Mammary epithelial cell (primary cell): Measurements from ENCODE around the gene STX18.

Experiments
- EZH2 ChIP-seq: IDR thresholded peaks from 2 replicates; pipeline ENCODE4 v1.6.1; 2012; ENCODE audit warnings: low read length, inconsistent platforms, borderline replicate concordance
- TF ChIP-seq, protein P1 (sequence below), 2 donors: IDR thresholded peaks in 1 of 2; conservative IDR thresholded peaks in 1 of 2; 2 replicates each; pipeline ENCODE4 v1.5.1; 2011 to 2012; ENCODE audit warnings: inconsistent platforms in 2 of 2, low read length in 2 of 2, mild to moderate bottlenecking in 2 of 2, control low read depth in 1 of 2, low read depth in 1 of 2; ENCODE audit not compliant: insufficient read depth in 1 of 2; ENCODE audit errors: extremely low read depth in 1 of 2

DNA sequence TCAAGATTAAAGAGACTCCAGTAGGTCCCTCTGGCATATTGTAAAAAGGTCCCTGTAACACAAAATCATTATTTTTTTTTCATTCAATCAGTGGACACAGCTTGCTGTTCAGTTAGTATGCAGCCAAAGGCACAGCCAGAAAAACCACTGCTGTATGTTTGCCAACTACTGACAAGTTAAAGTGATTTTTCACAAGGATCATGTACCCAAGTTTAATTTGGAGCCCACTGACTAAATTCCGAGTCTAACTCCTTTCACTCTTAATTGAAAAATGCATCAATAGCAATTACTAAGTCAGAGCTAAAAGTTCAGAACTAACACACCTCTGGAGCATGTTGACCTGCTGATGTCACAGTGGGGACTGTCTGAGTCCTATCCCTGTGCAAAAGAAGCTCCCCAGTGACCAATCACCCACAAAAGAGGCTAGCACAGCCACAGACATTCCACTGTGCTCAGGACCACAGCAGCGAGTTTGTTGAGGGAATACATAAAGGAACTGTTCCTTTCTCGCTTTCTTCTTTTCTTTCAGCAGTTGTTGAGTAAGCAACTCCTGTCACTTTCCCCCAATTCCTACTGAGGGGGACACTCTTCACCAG is 60.4 kb downstream of the STX18 start:
- no peak for TF ChIP-seq EZH2
- TF ChIP-seq, protein P1, sequence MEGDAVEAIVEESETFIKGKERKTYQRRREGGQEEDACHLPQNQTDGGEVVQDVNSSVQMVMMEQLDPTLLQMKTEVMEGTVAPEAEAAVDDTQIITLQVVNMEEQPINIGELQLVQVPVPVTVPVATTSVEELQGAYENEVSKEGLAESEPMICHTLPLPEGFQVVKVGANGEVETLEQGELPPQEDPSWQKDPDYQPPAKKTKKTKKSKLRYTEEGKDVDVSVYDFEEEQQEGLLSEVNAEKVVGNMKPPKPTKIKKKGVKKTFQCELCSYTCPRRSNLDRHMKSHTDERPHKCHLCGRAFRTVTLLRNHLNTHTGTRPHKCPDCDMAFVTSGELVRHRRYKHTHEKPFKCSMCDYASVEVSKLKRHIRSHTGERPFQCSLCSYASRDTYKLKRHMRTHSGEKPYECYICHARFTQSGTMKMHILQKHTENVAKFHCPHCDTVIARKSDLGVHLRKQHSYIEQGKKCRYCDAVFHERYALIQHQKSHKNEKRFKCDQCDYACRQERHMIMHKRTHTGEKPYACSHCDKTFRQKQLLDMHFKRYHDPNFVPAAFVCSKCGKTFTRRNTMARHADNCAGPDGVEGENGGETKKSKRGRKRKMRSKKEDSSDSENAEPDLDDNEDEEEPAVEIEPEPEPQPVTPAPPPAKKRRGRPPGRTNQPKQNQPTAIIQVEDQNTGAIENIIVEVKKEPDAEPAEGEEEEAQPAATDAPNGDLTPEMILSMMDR (conservative IDR thresholded peaks at IDR 0.05 in 1 of 2, IDR thresholded peaks at IDR 0.05 in 1 of 2; ENCODE audit: extremely low read depth in 1 of 2, insufficient read depth in 1 of 2, low read depth in 1 of 2, low read length in 2 of 2), result no peak
